ENCODE measurements around the gene TNNT1. TPM values are rescaled to one million over a fixed set of nuclear protein-coding genes. Genes with fewer than 3 reads are reported as not detected.

Gene TNNT1
- total RNA-seq, 1 donor from 2014 or later = 1.2 TPM

- peaks cover 30% of the 10 kb centered on the region for H3K4me1 ChIP-seq
These were observed 31.2 kb downstream of the TNNT1 start for GRCh38 chr19:55117663-55118391.

DNA sequence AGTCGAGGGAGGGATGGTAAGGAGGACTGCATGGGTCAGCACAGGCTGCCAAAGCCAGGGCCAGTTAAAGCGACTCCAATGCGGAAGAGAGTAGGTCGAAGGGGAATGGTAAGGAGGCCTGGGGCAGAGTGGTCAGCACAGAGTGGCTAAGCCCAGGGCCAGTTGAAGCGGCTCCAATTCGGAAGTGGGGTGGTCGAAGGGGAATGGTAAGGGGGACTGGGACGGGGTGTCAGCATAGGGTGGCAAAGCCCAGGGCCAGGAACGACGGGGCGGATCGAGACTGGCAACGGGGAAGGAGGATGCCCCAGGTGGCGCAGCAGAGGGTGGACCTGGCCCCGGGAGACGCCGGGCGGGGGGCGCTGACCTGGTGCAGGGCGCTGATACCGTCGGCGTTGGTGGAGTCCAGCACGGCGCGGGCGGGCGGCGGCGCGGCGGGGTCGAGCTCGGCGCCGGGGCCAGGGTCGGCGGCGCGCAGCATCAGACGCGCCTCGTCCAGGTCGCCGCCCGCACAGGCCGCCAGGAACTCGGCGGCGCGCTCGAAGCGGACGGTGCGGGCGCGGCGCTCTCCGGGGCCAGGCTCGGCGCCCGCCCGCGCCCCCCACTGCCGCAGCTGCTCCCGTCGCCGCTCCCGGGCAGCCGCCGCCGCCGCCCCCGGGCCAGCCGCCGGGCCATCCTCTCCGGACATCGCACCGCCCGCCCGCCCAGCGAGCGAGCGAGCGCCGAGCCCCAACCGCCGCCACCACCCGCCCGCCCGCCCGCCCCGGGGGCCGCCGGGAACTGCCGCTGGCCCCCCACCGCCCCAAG lies 31.9 kb downstream of the TNNT1 start, which contains the start of gene PPP1R12C:
TSS of gene PPP1R12C (minus strand) at position 779 of the 804 bp plus-strand sequence. CDS start at position 685, 94 bp downstream.
- Histone ChIP-seq H3K9me3 (no peaks in the 10 kb centered on the region), H3K36me3 (no peaks in the 10 kb centered on the region), H3K27me3 (no peaks in the 10 kb centered on the region), H3K27ac (peak within 1 kb of the TSS; percentile 78), H3K4me1 (peaks cover 30% of the 10 kb centered on the region), H3K4me3 (peak within 1 kb of the TSS; percentile 84)
- TF ChIP-seq CTCF (IDR thresholded peaks at IDR 0.05) = no peak
- DNase-seq = no peak
- intact Hi-C loops (cut with DNase I) = no loop called here
- ATAC-seq = no peak

More at GRCh38 chr19:55117663-55118391, 31.2 kb downstream of the TNNT1 start:
- ATAC-seq (peak; percentile 94), DNase-seq (peak; percentile 99)
- Histone ChIP-seq H3K9me3 (no peaks in the 10 kb centered on the region), H3K36me3 (no peaks in the 10 kb centered on the region), H3K4me3 (peak overlapping the region; percentile 68), H3K27ac (peak overlapping the region; percentile 75), H3K27me3 (no peaks in the 10 kb centered on the region)
- TF ChIP-seq CTCF (IDR thresholded peaks at IDR 0.05) = no peak
- intact Hi-C loops (cut with DNase I) = no loop called here

DNA sequence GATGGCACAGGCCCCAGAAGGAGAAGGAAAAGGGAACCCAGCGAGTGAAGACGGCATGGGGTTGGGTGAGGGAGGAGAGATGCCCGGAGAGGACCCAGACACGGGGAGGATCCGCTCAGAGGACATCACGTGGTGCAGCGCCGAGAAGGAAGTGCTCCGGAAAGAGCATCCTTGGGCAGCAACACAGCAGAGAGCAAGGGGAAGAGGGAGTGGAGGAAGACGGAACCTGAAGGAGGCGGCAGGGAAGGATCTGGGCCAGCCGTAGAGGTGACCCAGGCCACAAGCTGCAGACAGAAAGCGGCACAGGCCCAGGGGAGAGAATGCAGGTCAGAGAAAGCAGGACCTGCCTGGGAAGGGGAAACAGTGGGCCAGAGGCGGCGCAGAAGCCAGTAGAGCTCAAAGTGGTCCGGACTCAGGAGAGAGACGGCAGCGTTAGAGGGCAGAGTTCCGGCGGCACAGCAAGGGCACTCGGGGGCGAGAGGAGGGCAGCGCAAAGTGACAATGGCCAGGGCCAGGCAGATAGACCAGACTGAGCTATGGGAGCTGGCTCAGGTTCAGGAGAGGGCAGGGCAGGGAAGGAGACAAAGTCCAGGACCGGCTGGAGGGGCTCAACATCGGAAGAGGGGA lies 32.7 kb downstream of the TNNT1 start:
- DNase-seq (no peak), ATAC-seq (peak; percentile 48)
- Histone ChIP-seq H3K27me3 (no peaks in the 10 kb centered on the region), H3K36me3 (no peaks in the 10 kb centered on the region), H3K4me1 (peaks cover 30% of the 10 kb centered on the region), H3K9me3 (no peaks in the 10 kb centered on the region), H3K4me3 (peak overlapping the region; percentile 84), H3K27ac (peak overlapping the region; percentile 78)
- intact Hi-C loops (cut with DNase I) = no loop called here
- no peak for TF ChIP-seq CTCF (IDR thresholded peaks at IDR 0.05)

DNA sequence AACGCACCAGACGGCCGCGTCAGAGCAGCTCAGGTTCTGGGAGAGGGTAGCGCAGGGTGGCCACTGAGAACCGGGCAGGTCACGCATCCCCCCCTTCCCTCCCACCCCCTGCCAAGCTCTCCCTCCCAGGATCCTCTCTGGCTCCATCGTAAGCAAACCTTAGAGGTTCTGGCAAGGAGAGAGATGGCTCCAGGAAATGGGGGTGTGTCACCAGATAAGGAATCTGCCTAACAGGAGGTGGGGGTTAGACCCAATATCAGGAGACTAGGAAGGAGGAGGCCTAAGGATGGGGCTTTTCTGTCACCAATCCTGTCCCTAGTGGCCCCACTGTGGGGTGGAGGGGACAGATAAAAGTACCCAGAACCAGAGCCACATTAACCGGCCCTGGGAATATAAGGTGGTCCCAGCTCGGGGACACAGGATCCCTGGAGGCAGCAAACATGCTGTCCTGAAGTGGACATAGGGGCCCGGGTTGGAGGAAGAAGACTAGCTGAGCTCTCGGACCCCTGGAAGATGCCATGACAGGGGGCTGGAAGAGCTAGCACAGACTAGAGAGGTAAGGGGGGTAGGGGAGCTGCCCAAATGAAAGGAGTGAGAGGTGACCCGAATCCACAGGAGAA lies 33.5 kb downstream of the TNNT1 start:
- TF ChIP-seq CTCF (IDR thresholded peaks at IDR 0.05) = no peak
- Histone ChIP-seq H3K27ac (no peak overlapping the region), H3K27me3 (no peaks in the 10 kb centered on the region), H3K9me3 (no peaks in the 10 kb centered on the region), H3K4me1 (peaks cover 30% of the 10 kb centered on the region), H3K4me3 (peak overlapping the region; percentile 84), H3K36me3 (no peaks in the 10 kb centered on the region)
- intact Hi-C loops (cut with DNase I) = no loop called here
- DNase-seq = no peak
- ATAC-seq = no peak

DNA sequence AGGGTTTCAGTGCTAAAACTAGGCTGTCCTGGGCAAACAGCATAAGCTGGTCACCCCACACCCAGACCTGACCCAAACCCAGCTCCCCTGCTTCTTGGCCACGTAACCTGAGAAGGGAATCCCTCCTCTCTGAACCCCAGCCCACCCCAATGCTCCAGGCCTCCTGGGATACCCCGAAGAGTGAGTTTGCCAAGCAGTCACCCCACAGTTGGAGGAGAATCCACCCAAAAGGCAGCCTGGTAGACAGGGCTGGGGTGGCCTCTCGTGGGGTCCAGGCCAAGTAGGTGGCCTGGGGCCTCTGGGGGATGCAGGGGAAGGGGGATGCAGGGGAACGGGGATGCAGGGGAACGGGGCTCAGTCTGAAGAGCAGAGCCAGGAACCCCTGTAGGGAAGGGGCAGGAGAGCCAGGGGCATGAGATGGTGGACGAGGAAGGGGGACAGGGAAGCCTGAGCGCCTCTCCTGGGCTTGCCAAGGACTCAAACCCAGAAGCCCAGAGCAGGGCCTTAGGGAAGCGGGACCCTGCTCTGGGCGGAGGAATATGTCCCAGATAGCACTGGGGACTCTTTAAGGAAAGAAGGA lies 34.4 kb downstream of the TNNT1 start:
- DNase-seq = peak; percentile 59
- intact Hi-C loops (cut with DNase I) = no loop called here

More for the DNA sequence above, 34.4 kb downstream of the TNNT1 start:
- peaks cover 2% of the 10 kb centered on the region for H3K36me3 ChIP-seq
- peak overlapping the region; percentile 17 for H3K27ac ChIP-seq
- no peak overlapping the region for H3K4me3 ChIP-seq
- no peak for ATAC-seq
- H3K4me1 ChIP-seq = peaks cover 30% of the 10 kb centered on the region
- TF ChIP-seq CTCF (IDR thresholded peaks at IDR 0.05) = no peak
- no peaks in the 10 kb centered on the region for H3K9me3 ChIP-seq
- H3K27me3 ChIP-seq = no peaks in the 10 kb centered on the region
